HepG2 (cell line): ENCODE measurements around the gene DOK5. TPM values are rescaled to one million over a fixed set of nuclear protein-coding genes. Genes with fewer than 3 reads are reported as not detected.

ENCODE experiments used
- ATAC-seq: fragments of 200-7000 bp; cut with Tn5 transposase; 3 replicates; pipeline ENCODE4 v1.9.1; 2020; ENCODE audit warnings: mild to moderate bottlenecking, moderate library complexity
- BruUV-seq: library from RNA; stranded (reverse); fragments of 400-500 nt; replicated peaks from 2 replicates; lab custom pipeline; 2021; lab: Mats Ljungman, UMichigan
- CTCF ChIA-PET: fragments of 300-600 bp; formaldehyde crosslinking; extraction: SDS; loops from one replicate; lab custom pipeline; 2021; ENCODE audit warnings: low total read pairs, inconsistent platforms, low intra/inter-chr PET ratio; lab: Yijun Ruan, JAX
- POLR2A ChIA-PET: fragments of 350-600 bp; sonication (Branson Sonifier 250); formaldehyde crosslinking; loops from one replicate; lab custom pipeline; 2020; ENCODE audit warnings: antibody characterized with exemption, inconsistent platforms; lab: Yijun Ruan, JAX
- DNase-seq: peaks from one replicate; pipeline ENCODE4 v3.0.0-alpha.2; 2015; ENCODE audit warnings: low spot score
- FAIRE-seq: peaks from 3 replicates; lab custom pipeline; 2011; peaks lifted over from hg19 to GRCh38; lab: Jason Lieb, UNC
- H2AFZ ChIP-seq: one replicate; pipeline ENCODE4 v1.6.1; 2011; ENCODE audit warnings: low read length, inconsistent platforms
- H3K27ac ChIP-seq: fragments of 300-600 bp; 3 replicates; pipeline ENCODE4 v1.8.0; 2011; ENCODE audit warnings: mixed run types, mild to moderate bottlenecking, mixed read lengths, low read length, inconsistent platforms; ENCODE audit not compliant: insufficient read depth; ENCODE audit errors: extremely low read length
- H3K27me3 ChIP-seq, 2 experiments: fragments of 200-600 bp in 1 of 2; 2 replicates in 1 of 2; 3 replicates in 1 of 2; pipeline versions ENCODE4 v1.6.0 to v1.8.0; 2011; ENCODE audit warnings: low read length in 2 of 2, mild to moderate bottlenecking in 2 of 2, moderate library complexity in 2 of 2, inconsistent platforms in 1 of 2; ENCODE audit not compliant: insufficient read depth in 2 of 2, control insufficient read depth in 1 of 2
- H3K36me3 ChIP-seq, 2 experiments: fragments of 200-600 bp in 1 of 2; replicated peaks in 1 of 2; 2 replicates in 1 of 2; 3 replicates in 1 of 2; pipeline versions ENCODE4 v1.5.1 to v1.8.0; 2011; ENCODE audit warnings: low read length in 2 of 2, inconsistent platforms in 1 of 2; ENCODE audit not compliant: insufficient read depth in 2 of 2, control insufficient read depth in 1 of 2
- H3K4me1 ChIP-seq: 2 replicates; pipeline ENCODE4 v1.5.1; 2012; ENCODE audit warnings: low read length, inconsistent platforms; ENCODE audit not compliant: insufficient read depth
- H3K4me2 ChIP-seq: 2 replicates; pipeline ENCODE4 v1.6.0; 2011; ENCODE audit warnings: low read depth, low read length, inconsistent platforms
- H3K4me3 ChIP-seq, 3 experiments: fragments of 200-600 bp in 1 of 3; sonication (generic), shearing (Covaris generic) in 1 of 3; replicated peaks in 1 of 3; 2 replicates each; pipeline ENCODE4 v1.5.1; 2011 to 2016; ENCODE audit warnings: low read length in 3 of 3, inconsistent platforms in 2 of 3, low read depth in 2 of 3, mild to moderate bottlenecking in 2 of 3, control low read depth in 1 of 3, mixed read lengths in 1 of 3; ENCODE audit not compliant: insufficient read depth in 1 of 3
- H3K79me2 ChIP-seq: one replicate; pipeline ENCODE4 v1.6.1; 2011; ENCODE audit warnings: low read length, inconsistent platforms; ENCODE audit not compliant: insufficient read depth
- H3K9ac ChIP-seq: 2 replicates; pipeline ENCODE4 v1.6.0; 2011; ENCODE audit warnings: mild to moderate bottlenecking, low read depth, low read length, inconsistent platforms; ENCODE audit not compliant: insufficient read depth
- H3K9me3 ChIP-seq: 2 replicates; pipeline ENCODE4 v1.5.1; 2012; ENCODE audit warnings: mild to moderate bottlenecking, low read length
- H4K20me1 ChIP-seq: 2 replicates; pipeline ENCODE4 v1.6.0; 2011; ENCODE audit warnings: inconsistent platforms, mild to moderate bottlenecking, low read length, moderate library complexity; ENCODE audit not compliant: insufficient read depth
- CENPT ChIP-seq: sonication (generic); formaldehyde crosslinking; IDR thresholded peaks from 2 replicates; pipeline ENCODE4 v1.8.0; 2022; ENCODE audit warnings: low read depth, mild to moderate bottlenecking, moderate library complexity, missing genetic modification reagents
- HOXA9 ChIP-seq: sonication (generic); formaldehyde crosslinking; IDR thresholded peaks from 2 replicates; pipeline ENCODE4 v1.8.1; 2022; ENCODE audit warnings: missing genetic modification reagents, mild to moderate bottlenecking, moderate library complexity, borderline replicate concordance
- MAFK ChIP-seq, 2 experiments: IDR thresholded peaks in 1 of 2; conservative IDR thresholded peaks in 1 of 2; 2 replicates each; pipeline ENCODE4 v1.6.1; 2011; ENCODE audit warnings: improper control_type of control experiment in 2 of 2, low read length in 2 of 2
- POGZ ChIP-seq: sonication (generic); formaldehyde crosslinking; IDR thresholded peaks from 2 replicates; pipeline ENCODE4 v1.4.0; 2020; ENCODE audit warnings: mild to moderate bottlenecking, missing genetic modification reagents
- RAD51 ChIP-seq: fragments of 450-650 bp; IDR thresholded peaks from 2 replicates; pipeline ENCODE4 v1.6.1; 2016; ENCODE audit warnings: borderline replicate concordance
- USF2 ChIP-seq, 2 experiments: sonication (generic) in 1 of 2; formaldehyde crosslinking in 1 of 2; IDR thresholded peaks; 2 replicates each; pipeline versions ENCODE4 v1.5.1 to v1.6.1; 2011 to 2020; ENCODE audit warnings: borderline replicate concordance in 1 of 2, low read depth in 1 of 2, low read length in 1 of 2, mild to moderate bottlenecking in 1 of 2, missing genetic modification reagents in 1 of 2, moderate library complexity in 1 of 2
- ZNF768 ChIP-seq: sonication (generic); formaldehyde crosslinking; IDR thresholded peaks from 2 replicates; pipeline ENCODE4 v1.4.0; 2020; ENCODE audit warnings: missing genetic modification reagents
- ZNF776 ChIP-seq: sonication (generic); formaldehyde crosslinking; IDR thresholded peaks from 2 replicates; pipeline ENCODE4 v1.4.0; 2020; ENCODE audit warnings: mild to moderate bottlenecking, missing genetic modification reagents
- WGBS: methylation state at CpG from one replicate; pipeline ENCODE4 v1.1.6; 2017; ENCODE audit warnings: low lambda C conversion rate; 5-methylcytosine and 5-hydroxymethylcytosine counted together
- in situ Hi-C: cut with HindIII; loops from 2 replicates; pipeline ENCODE4 v1.10.0; 2017; ENCODE audit warnings: low pct_unique_long_range_greater_than_20kb; ENCODE audit not compliant: extremely low pct_ligation_motif_present
- intact Hi-C: fragments of 100-400 bp; cut with micrococcal nuclease; formaldehyde crosslinking; loops from one replicate; pipeline ENCODE4 v1.10.0; 2022; ENCODE audit not compliant: unreplicated experiment
- polyA plus RNA-seq, 8 experiments: library from polyadenylated mRNA; depleted of rRNA in 3 of 8; stranded (reverse) in 7 of 8; unstranded in 1 of 8; fragments of >200 nt; fragmentation: Illumina TruSeq in 4 of 8; extraction: Trizol in 4 of 8; gene quantifications; 2 replicates each; pipeline versions ENCODE4 v1.2.1 to v1.2.3, GENCODE V29; 2011 to 2016; ENCODE audit warnings: low read depth in 4 of 8, missing spikeins in 1 of 8, mixed read lengths in 1 of 8; ENCODE audit not compliant: insufficient read depth in 1 of 8
- total RNA-seq, 5 experiments: library from RNA; depleted of rRNA; stranded (reverse); fragments of >200 nt; fragmentation: Illumina TruSeq; extraction: Trizol; gene quantifications; 2 replicates each; pipeline ENCODE4 v1.2.3, GENCODE V29; 2016; ENCODE audit warnings: low read depth in 1 of 5
- TF ChIP-seq, protein P1 (sequence below): sonication (generic); formaldehyde crosslinking; IDR thresholded peaks from 2 replicates; pipeline ENCODE4 v1.4.0; 2020; ENCODE audit warnings: missing genetic modification reagents
- TF ChIP-seq, protein P2 (sequence below): IDR thresholded peaks from 2 replicates; pipeline ENCODE4 v1.6.1; 2016; ENCODE audit warnings: mild to moderate bottlenecking
- TF ChIP-seq, protein P3 (sequence below): sonication (generic); formaldehyde crosslinking; IDR thresholded peaks from 2 replicates; pipeline ENCODE4 v1.8.1; 2023; ENCODE audit warnings: missing genetic modification reagents, inconsistent platforms, borderline replicate concordance

The DOK5 gene
- total and polyA plus RNA-seq, 2 of the 13 experiments (the other 11 are each of a cell fraction or from before 2014, with no cell fraction given), result not detected

DNA sequence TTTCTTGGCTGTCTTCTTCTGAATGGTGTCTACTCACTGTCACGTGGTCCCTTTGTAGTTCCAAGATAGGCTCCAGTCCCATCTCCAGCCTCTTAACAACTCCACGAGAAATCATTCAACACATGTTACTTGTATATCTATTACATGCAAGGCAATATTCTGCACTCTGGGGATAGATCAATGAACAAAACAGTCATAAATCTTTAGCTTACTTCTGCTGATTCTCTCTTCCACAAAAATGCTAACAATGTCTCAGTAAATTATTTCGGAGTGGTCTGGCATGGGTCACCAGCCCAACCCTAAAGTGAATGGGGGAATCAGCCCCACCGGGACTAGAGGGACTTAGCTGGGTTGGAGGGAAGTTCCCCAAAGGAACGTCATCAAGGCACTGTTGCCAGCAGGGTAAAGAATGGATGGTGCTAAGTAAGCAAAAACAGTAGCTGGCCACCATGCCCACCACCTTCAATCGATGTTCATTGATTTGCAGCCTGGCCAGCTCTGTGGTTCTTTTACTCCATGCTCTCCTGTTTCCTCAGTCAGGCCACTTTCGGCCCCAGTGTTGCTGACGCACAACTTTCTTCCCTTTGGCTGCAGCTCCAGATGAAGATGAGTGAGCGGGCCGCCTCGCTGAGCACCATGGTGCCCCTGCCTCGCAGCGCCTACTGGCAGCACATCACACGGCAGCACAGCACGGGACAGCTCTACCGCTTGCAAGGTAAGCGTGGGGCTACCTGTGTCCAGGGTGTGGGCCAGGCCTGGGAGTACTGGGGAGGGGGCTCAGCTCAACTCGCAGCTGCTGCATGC is 167.7 kb downstream of the DOK5 start:
- Histone ChIP-seq H3K27me3 (peaks cover 1 to 13% of the 10 kb centered on the region in 2 experiments; a peak in 3 of 5 replicates), H2AFZ (no peak overlapping the region), H3K9me3 (no peaks in the 10 kb centered on the region), H3K9ac (no peak overlapping the region), H3K79me2 (no peaks in the 10 kb centered on the region), H3K27ac (no peak overlapping the region), H3K36me3 (no peaks in the 10 kb centered on the region), H3K4me1 (no peaks in the 10 kb centered on the region), H3K4me3 (no peak overlapping the region), H4K20me1 (no peaks in the 10 kb centered on the region), H3K4me2 (no peak overlapping the region)
- DNase-seq, result no peak
- POLR2A ChIA-PET, result interaction anchor here (0.7 kb wide), 1 partner anchor 435 kb away, joined by 3 read pairs; the partner anchor contains the start of gene PFDN4
- WGBS, result 34% methylated on average over 18 of the region's 18 CpGs
- no peak for FAIRE-seq
- no TSS peak for BruUV-seq
- peak; percentile 53 for ATAC-seq
- in situ Hi-C loops (no loop called here), intact Hi-C loops (no loop called here)
- CTCF ChIA-PET, result no interaction called here
- TF ChIP-seq USF2 (IDR thresholded peaks at IDR 0.05; ENCODE audit: low read depth, low read length) (0 out of 2 replicates have a peak, but pooled peaks have one; percentile 10), USF2 (CRISPR knock-in tag; IDR thresholded peaks at IDR 0.05; ENCODE audit: borderline replicate concordance) (no peak), MAFK (conservative IDR thresholded peaks at IDR 0.05 in 1 of 2, IDR thresholded peaks at IDR 0.05 in 1 of 2; ENCODE audit: low read length in 2 of 2) (0 out of 4 replicates have a peak, but pooled peaks of 1 of the 2 experiments have one; percentile 28), HOXA9 (CRISPR knock-in tag) (no peak), ZNF776 (no peak), CENPT (CRISPR knock-in tag) (no peak), ZNF768 (CRISPR knock-in tag) (0 out of 2 replicates have a peak, but pooled peaks have one; percentile 19), RAD51 (peak; percentile 47; the same call in 1 of the 2 replicates), POGZ (CRISPR knock-in tag) (no peak)
- TF ChIP-seq, protein P1, sequence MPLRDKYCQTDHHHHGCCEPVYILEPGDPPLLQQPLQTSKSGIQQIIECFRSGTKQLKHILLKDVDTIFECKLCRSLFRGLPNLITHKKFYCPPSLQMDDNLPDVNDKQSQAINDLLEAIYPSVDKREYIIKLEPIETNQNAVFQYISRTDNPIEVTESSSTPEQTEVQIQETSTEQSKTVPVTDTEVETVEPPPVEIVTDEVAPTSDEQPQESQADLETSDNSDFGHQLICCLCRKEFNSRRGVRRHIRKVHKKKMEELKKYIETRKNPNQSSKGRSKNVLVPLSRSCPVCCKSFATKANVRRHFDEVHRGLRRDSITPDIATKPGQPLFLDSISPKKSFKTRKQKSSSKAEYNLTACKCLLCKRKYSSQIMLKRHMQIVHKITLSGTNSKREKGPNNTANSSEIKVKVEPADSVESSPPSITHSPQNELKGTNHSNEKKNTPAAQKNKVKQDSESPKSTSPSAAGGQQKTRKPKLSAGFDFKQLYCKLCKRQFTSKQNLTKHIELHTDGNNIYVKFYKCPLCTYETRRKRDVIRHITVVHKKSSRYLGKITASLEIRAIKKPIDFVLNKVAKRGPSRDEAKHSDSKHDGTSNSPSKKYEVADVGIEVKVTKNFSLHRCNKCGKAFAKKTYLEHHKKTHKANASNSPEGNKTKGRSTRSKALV, result no peak
- TF ChIP-seq, protein P2, sequence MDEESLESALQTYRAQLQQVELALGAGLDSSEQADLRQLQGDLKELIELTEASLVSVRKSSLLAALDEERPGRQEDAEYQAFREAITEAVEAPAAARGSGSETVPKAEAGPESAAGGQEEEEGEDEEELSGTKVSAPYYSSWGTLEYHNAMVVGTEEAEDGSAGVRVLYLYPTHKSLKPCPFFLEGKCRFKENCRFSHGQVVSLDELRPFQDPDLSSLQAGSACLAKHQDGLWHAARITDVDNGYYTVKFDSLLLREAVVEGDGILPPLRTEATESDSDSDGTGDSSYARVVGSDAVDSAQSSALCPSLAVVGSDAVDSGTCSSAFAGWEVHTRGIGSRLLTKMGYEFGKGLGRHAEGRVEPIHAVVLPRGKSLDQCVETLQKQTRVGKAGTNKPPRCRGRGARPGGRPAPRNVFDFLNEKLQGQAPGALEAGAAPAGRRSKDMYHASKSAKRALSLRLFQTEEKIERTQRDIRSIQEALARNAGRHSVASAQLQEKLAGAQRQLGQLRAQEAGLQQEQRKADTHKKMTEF (CRISPR knock-in tag), result no peak
- TF ChIP-seq, protein P3, sequence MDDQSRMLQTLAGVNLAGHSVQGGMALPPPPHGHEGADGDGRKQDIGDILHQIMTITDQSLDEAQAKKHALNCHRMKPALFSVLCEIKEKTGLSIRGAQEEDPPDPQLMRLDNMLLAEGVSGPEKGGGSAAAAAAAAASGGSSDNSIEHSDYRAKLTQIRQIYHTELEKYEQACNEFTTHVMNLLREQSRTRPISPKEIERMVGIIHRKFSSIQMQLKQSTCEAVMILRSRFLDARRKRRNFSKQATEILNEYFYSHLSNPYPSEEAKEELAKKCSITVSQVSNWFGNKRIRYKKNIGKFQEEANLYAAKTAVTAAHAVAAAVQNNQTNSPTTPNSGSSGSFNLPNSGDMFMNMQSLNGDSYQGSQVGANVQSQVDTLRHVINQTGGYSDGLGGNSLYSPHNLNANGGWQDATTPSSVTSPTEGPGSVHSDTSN (CRISPR knock-in tag), result no peak
